Neural progenitor cell (in vitro differentiated cells): ENCODE measurements around the gene RBM26. TPM values are rescaled to one million over a fixed set of nuclear protein-coding genes. Genes with fewer than 3 reads are reported as not detected.
A peak's percentile ranks its signal among the peaks of the same experiment; 100 is the strongest.

Experiments
- DNase-seq: peaks from one replicate; pipeline ENCODE4 v3.0.0-alpha.2; 2016; ENCODE audit warnings: low spot score
- H2AFZ ChIP-seq: fragments of 200-600 bp; sonication (generic); replicated peaks from 2 replicates; pipeline ENCODE4 v1.6.1; 2016; ENCODE audit warnings: antibody characterized with exemption
- H3F3A ChIP-seq: fragments of 200-600 bp; sonication (generic); 2 replicates; pipeline ENCODE4 v1.6.1; 2016; ENCODE audit warnings: antibody characterized with exemption, low read depth
- H3K27ac ChIP-seq: fragments of 200-600 bp; sonication (generic); 2 replicates; pipeline ENCODE4 v1.5.1; 2016; ENCODE audit warnings: mild to moderate bottlenecking
- H3K27me3 ChIP-seq: fragments of 200-600 bp; sonication (generic); 2 replicates; pipeline ENCODE4 v1.6.1; 2016; ENCODE audit warnings: mild to moderate bottlenecking, moderate library complexity
- H3K36me3 ChIP-seq: fragments of 200-600 bp; sonication (generic); 2 replicates; pipeline ENCODE4 v1.5.1; 2016
- H3K4me1 ChIP-seq: fragments of 200-600 bp; sonication (generic); 2 replicates; pipeline ENCODE4 v1.6.1; 2016; ENCODE audit warnings: mixed run types
- H3K4me2 ChIP-seq: fragments of 200-600 bp; sonication (generic); 2 replicates; pipeline ENCODE4 v1.6.1; 2016
- H3K4me3 ChIP-seq: fragments of 200-600 bp; sonication (generic); 2 replicates; pipeline ENCODE4 v1.5.1; 2016
- H3K79me2 ChIP-seq: fragments of 200-600 bp; sonication (generic); 2 replicates; pipeline ENCODE4 v1.6.1; 2016; ENCODE audit warnings: low read depth
- H3K9ac ChIP-seq: fragments of 200-600 bp; sonication (generic); 2 replicates; pipeline ENCODE4 v1.6.1; 2016
- H3K9me3 ChIP-seq: fragments of 200-600 bp; sonication (generic); 2 replicates; pipeline ENCODE4 v1.5.1; 2016; ENCODE audit warnings: low read depth
- H4K20me1 ChIP-seq: fragments of 200-600 bp; sonication (generic); 2 replicates; pipeline ENCODE4 v1.6.1; 2016; ENCODE audit warnings: low read depth
- H3K27ac Mint-ChIP-seq: 3 replicates; pipeline ENCODE4 v1.8.0; 2021; ENCODE audit warnings: mixed read lengths
- H3K27me3 Mint-ChIP-seq: 2 replicates; pipeline ENCODE4 v1.8.0; 2022; ENCODE audit warnings: low read depth, mild to moderate bottlenecking, inconsistent platforms, moderate library complexity, mixed read lengths; ENCODE audit not compliant: insufficient read depth
- H3K36me3 Mint-ChIP-seq: 3 replicates; pipeline ENCODE4 v1.8.0; 2021; ENCODE audit warnings: mixed read lengths
- H3K4me1 Mint-ChIP-seq: 3 replicates; pipeline ENCODE4 v1.8.0; 2021; ENCODE audit warnings: mixed read lengths
- H3K4me3 Mint-ChIP-seq: 3 replicates; pipeline ENCODE4 v1.8.0; 2021; ENCODE audit warnings: mild to moderate bottlenecking, moderate library complexity, mixed read lengths
- H3K9me3 Mint-ChIP-seq: 3 replicates; pipeline ENCODE4 v1.8.0; 2020; ENCODE audit warnings: mixed read lengths
- CTCF ChIP-seq: fragments of 200-600 bp; sonication (generic); IDR thresholded peaks from 2 replicates; pipeline ENCODE4 v1.5.1; 2017; ENCODE audit warnings: antibody characterized with exemption, mild to moderate bottlenecking
- EZH2 ChIP-seq: fragments of 200-600 bp; sonication (generic); IDR thresholded peaks from 2 replicates; pipeline ENCODE4 v1.6.1; 2017; ENCODE audit warnings: antibody characterized with exemption, mild to moderate bottlenecking, moderate library complexity
- EZH2phosphoT487 ChIP-seq: fragments of 200-600 bp; sonication (generic); IDR thresholded peaks from 2 replicates; pipeline ENCODE4 v1.6.1; 2017; ENCODE audit warnings: antibody characterized with exemption
- total RNA-seq: library from RNA; depleted of rRNA; stranded (reverse); fragments of >200 nt; gene quantifications from 2 replicates; pipeline ENCODE4 v1.2.3, GENCODE V29; 2015; ENCODE audit warnings: low replicate concordance

Gene RBM26
- total RNA-seq, 1 donor from 2014 or later, result 136 TPM

- Histone ChIP-seq H3K27me3 (no peaks in the 10 kb centered on the region), H3K9me3 (peaks cover 20% of the 10 kb centered on the region), H3K9ac (no peak overlapping the region), H3K4me2 (no peak overlapping the region), H2AFZ (no peak overlapping the region), H3K36me3 (peaks cover 36% of the 10 kb centered on the region), H3K4me1 (peaks cover 14% of the 10 kb centered on the region), H4K20me1 (peaks cover 45% of the 10 kb centered on the region), H3K27ac (no peak overlapping the region), H3K79me2 (peaks cover 98% of the 10 kb centered on the region), H3F3A (peaks cover 38% of the 10 kb centered on the region), H3K4me3 (no peak overlapping the region)
- Mint-ChIP-seq H3K4me1 (no peaks in the 10 kb centered on the region), H3K4me3 (no peak overlapping the region), H3K27ac (no peak overlapping the region), H3K9me3 (peaks cover 66% of the 10 kb centered on the region), H3K27me3 (peaks cover 4% of the 10 kb centered on the region), H3K36me3 (peaks cover 79% of the 10 kb centered on the region)
- DNase-seq, result no peak
- TF ChIP-seq CTCF (no peak), EZH2phosphoT487 (no peak), EZH2 (no peak)
These were observed 10.2 kb downstream of the RBM26 start for GRCh38 chr13:79395881-79396280.

- DNase-seq, result no peak
- no peak overlapping the region for H3K9ac ChIP-seq
- Mint-ChIP-seq H3K36me3 (peaks cover 72% of the 10 kb centered on the region), H3K4me3 (no peak overlapping the region), H3K27ac (no peak overlapping the region), H3K27me3 (peaks cover 4% of the 10 kb centered on the region), H3K9me3 (peaks cover 75% of the 10 kb centered on the region), H3K4me1 (no peaks in the 10 kb centered on the region)
- no peak overlapping the region for H2AFZ ChIP-seq
- H4K20me1 ChIP-seq, result peaks cover 47% of the 10 kb centered on the region
- H3K9me3 ChIP-seq, result peaks cover 20% of the 10 kb centered on the region
- peaks cover 32% of the 10 kb centered on the region for H3F3A ChIP-seq
- TF ChIP-seq CTCF, result no peak
- no peak for TF ChIP-seq EZH2
- TF ChIP-seq EZH2phosphoT487, result no peak
- no peak overlapping the region for H3K4me2 ChIP-seq
- no peak overlapping the region for H3K4me3 ChIP-seq
- H3K4me1 ChIP-seq, result no peaks in the 10 kb centered on the region
- peak overlapping the region; percentile 40 for H3K27ac ChIP-seq
- no peaks in the 10 kb centered on the region for H3K27me3 ChIP-seq
- peaks cover 98% of the 10 kb centered on the region for H3K79me2 ChIP-seq
- H3K36me3 ChIP-seq, result peaks cover 38% of the 10 kb centered on the region
These were observed 12.3 kb downstream of the RBM26 start for GRCh38 chr13:79393564-79394249.

GRCh38 chr13:79392882-79393563, 13.0 kb downstream of the RBM26 start:
- Histone ChIP-seq H4K20me1 (peaks cover 48% of the 10 kb centered on the region), H3K27me3 (no peaks in the 10 kb centered on the region), H3K36me3 (peaks cover 31% of the 10 kb centered on the region), H3K4me3 (no peak overlapping the region), H3K27ac (peak overlapping the region; percentile 31), H3K4me2 (no peak overlapping the region), H3F3A (peaks cover 32% of the 10 kb centered on the region), H3K4me1 (no peaks in the 10 kb centered on the region), H3K9ac (no peak overlapping the region), H3K9me3 (peaks cover 20% of the 10 kb centered on the region), H2AFZ (no peak overlapping the region), H3K79me2 (peaks cover 98% of the 10 kb centered on the region)
- no peak for TF ChIP-seq CTCF
- TF ChIP-seq EZH2, result no peak
- no peak for TF ChIP-seq EZH2phosphoT487
- peaks cover 74% of the 10 kb centered on the region for H3K9me3 Mint-ChIP-seq
- no peak overlapping the region for H3K4me3 Mint-ChIP-seq
- H3K36me3 Mint-ChIP-seq, result peaks cover 72% of the 10 kb centered on the region
- DNase-seq, result no peak
- no peak overlapping the region for H3K27ac Mint-ChIP-seq
- H3K27me3 Mint-ChIP-seq, result peaks cover 4% of the 10 kb centered on the region
- no peaks in the 10 kb centered on the region for H3K4me1 Mint-ChIP-seq
